IMR-90 (cell line): ENCODE measurements around the gene PAFAH1B1. TPM values are rescaled to one million over a fixed set of nuclear protein-coding genes. Genes with fewer than 3 reads are reported as not detected.

Source experiments
- ATAC-seq: fragments of 200-7000 bp; cut with Tn5 transposase; 2 replicates; pipeline ENCODE4 v1.9.1; 2020; ENCODE audit warnings: low read depth, mild to moderate bottlenecking, moderate library complexity
- BruUV-seq: library from RNA; stranded (reverse); fragments of 400-500 nt; replicated peaks from 2 replicates; lab custom pipeline; 2021; lab: Mats Ljungman, UMichigan
- CTCF ChIA-PET: fragments of 300-600 bp; formaldehyde crosslinking; extraction: SDS; loops from one replicate; lab custom pipeline; 2021; ENCODE audit warnings: antibody characterized with exemption; lab: Yijun Ruan, JAX
- POLR2A ChIA-PET: fragments of 300-600 bp; sonication (Branson Sonifier 250); formaldehyde crosslinking; loops from one replicate; lab custom pipeline; 2022; ENCODE audit warnings: antibody characterized with exemption; ENCODE audit not compliant: unreplicated experiment; lab: Charles Lee
- DNase-seq: peaks from one replicate; pipeline ENCODE4 v3.0.0; 2013
- H2AFZ ChIP-seq: replicated peaks from 2 replicates; pipeline ENCODE3; 2013; ENCODE audit warnings: low read length, mild to moderate bottlenecking; ENCODE audit not compliant: poor library complexity
- H2AK5ac ChIP-seq: 2 replicates; pipeline ENCODE4 v1.6.1; 2013; ENCODE audit warnings: low read depth, low read length, inconsistent platforms
- H2AK9ac ChIP-seq: replicated peaks from 2 replicates; pipeline ENCODE3; 2013; ENCODE audit warnings: mild to moderate bottlenecking, low read depth, low read length, moderate library complexity; ENCODE audit not compliant: poor library complexity
- H2BK120ac ChIP-seq: 2 replicates; pipeline ENCODE4 v1.6.1; 2013; ENCODE audit warnings: low read depth, low read length, inconsistent platforms
- H2BK15ac ChIP-seq: 3 replicates; pipeline ENCODE4 v1.6.1; 2013; ENCODE audit warnings: low read depth, low read length, inconsistent platforms
- H2BK20ac ChIP-seq: 2 replicates; pipeline ENCODE4 v1.6.1; 2013; ENCODE audit warnings: low read depth, mild to moderate bottlenecking, inconsistent platforms, low read length, moderate library complexity
- H2BK5ac ChIP-seq: 2 replicates; pipeline ENCODE4 v1.6.1; 2013; ENCODE audit warnings: mild to moderate bottlenecking, low read depth, low read length, inconsistent platforms; ENCODE audit not compliant: poor library complexity, severe bottlenecking
- H3K14ac ChIP-seq: replicated peaks from 2 replicates; pipeline ENCODE4 v1.6.1; 2013; ENCODE audit warnings: low read depth, low read length, inconsistent platforms
- H3K18ac ChIP-seq: 2 replicates; pipeline ENCODE4 v1.6.1; 2013; ENCODE audit warnings: low read depth, low read length, control low read depth
- H3K23ac ChIP-seq: 2 replicates; pipeline ENCODE4 v1.6.1; 2013; ENCODE audit warnings: low read depth, low read length, inconsistent platforms
- H3K27ac ChIP-seq: 2 replicates; pipeline ENCODE4 v1.5.1; 2013; ENCODE audit warnings: mild to moderate bottlenecking, control low read depth, low read length; ENCODE audit not compliant: insufficient read depth
- H3K27me3 ChIP-seq: 2 replicates; pipeline ENCODE4 v1.6.1; 2013; ENCODE audit warnings: low read length; ENCODE audit not compliant: control insufficient read depth, insufficient read depth
- H3K36me3 ChIP-seq: 2 replicates; pipeline ENCODE4 v1.6.1; 2013; ENCODE audit warnings: low read length, mixed read lengths; ENCODE audit not compliant: control insufficient read depth, insufficient read depth
- H3K4ac ChIP-seq: 2 replicates; pipeline ENCODE4 v1.6.1; 2013; ENCODE audit warnings: low read depth, low read length, inconsistent platforms
- H3K4me1 ChIP-seq: 2 replicates; pipeline ENCODE4 v1.6.1; 2013; ENCODE audit warnings: low read length, mixed read lengths; ENCODE audit not compliant: control insufficient read depth, insufficient read depth
- H3K4me2 ChIP-seq: 2 replicates; pipeline ENCODE4 v1.6.1; 2013; ENCODE audit warnings: low read depth, mild to moderate bottlenecking, control low read depth, low read length, moderate library complexity
- H3K4me3 ChIP-seq: 2 replicates; pipeline ENCODE4 v1.5.1; 2013; ENCODE audit warnings: low read depth, mild to moderate bottlenecking, control low read depth, low read length, moderate library complexity; ENCODE audit not compliant: insufficient read depth
- H3K56ac ChIP-seq: 2 replicates; pipeline ENCODE4 v1.6.1; 2013; ENCODE audit warnings: low read length, inconsistent platforms; ENCODE audit not compliant: insufficient read depth; ENCODE audit errors: extremely low read depth
- H3K79me1 ChIP-seq, 2 experiments: 2 replicates each; pipeline ENCODE4 v1.6.1; 2013; ENCODE audit warnings: low read length in 2 of 2, inconsistent platforms in 1 of 2, low read depth in 1 of 2
- H3K9ac ChIP-seq: 2 replicates; pipeline ENCODE4 v1.6.1; 2013; ENCODE audit warnings: low read depth, low read length, control low read depth
- H3K9me1 ChIP-seq: 2 replicates; pipeline ENCODE4 v1.6.1; 2013; ENCODE audit warnings: low read length, inconsistent platforms; ENCODE audit not compliant: insufficient read depth
- H3K9me3 ChIP-seq: 2 replicates; pipeline ENCODE4 v1.6.1; 2013; ENCODE audit warnings: low read length; ENCODE audit not compliant: control insufficient read depth, insufficient read depth
- H4K20me1 ChIP-seq: 2 replicates; pipeline ENCODE4 v1.6.1; 2013; ENCODE audit warnings: low read length, inconsistent platforms; ENCODE audit not compliant: insufficient read depth
- H4K5ac ChIP-seq: 2 replicates; pipeline ENCODE4 v1.6.1; 2013; ENCODE audit warnings: mild to moderate bottlenecking, low read depth, low read length, control low read depth
- H4K8ac ChIP-seq, 2 experiments: 2 replicates each; pipeline ENCODE4 v1.6.1; 2013; ENCODE audit warnings: low read depth in 2 of 2, low read length in 2 of 2, control low read depth in 1 of 2, inconsistent platforms in 1 of 2
- H4K91ac ChIP-seq: 2 replicates; pipeline ENCODE4 v1.6.1; 2013; ENCODE audit warnings: low read depth, low read length, inconsistent platforms; ENCODE audit not compliant: insufficient read depth
- CEBPB ChIP-seq: IDR thresholded peaks from 2 replicates; pipeline ENCODE4 v1.6.1; 2012; ENCODE audit warnings: low read depth, low read length, improper control_type of control experiment
- CTCF ChIP-seq: conservative IDR thresholded peaks from 2 replicates; pipeline ENCODE4 v1.5.1; 2012; ENCODE audit warnings: mild to moderate bottlenecking, low read depth, low read length, improper control_type of control experiment
- ELK1 ChIP-seq: fragments of 150-350 bp; IDR thresholded peaks from 2 replicates; pipeline ENCODE4 v1.6.1; 2016; ENCODE audit warnings: low read depth, mild to moderate bottlenecking, low read length, moderate library complexity, borderline replicate concordance
- FOS ChIP-seq: fragments of 150-350 bp; IDR thresholded peaks from 2 replicates; pipeline ENCODE4 v1.6.1; 2016; ENCODE audit warnings: low read depth, low read length
- MAFK ChIP-seq: IDR thresholded peaks from 2 replicates; pipeline ENCODE4 v1.6.1; 2012; ENCODE audit warnings: low read depth, low read length, improper control_type of control experiment
- MAZ ChIP-seq: IDR thresholded peaks from 2 replicates; pipeline ENCODE4 v1.6.1; 2012; ENCODE audit warnings: low read depth, mild to moderate bottlenecking, low read length, improper control_type of control experiment, moderate library complexity, borderline replicate concordance
- NFE2L2 ChIP-seq: fragments of 150-350 bp; IDR thresholded peaks from 2 replicates; pipeline ENCODE4 v1.6.1; 2016; ENCODE audit warnings: low read depth, mild to moderate bottlenecking, low read length
- RCOR1 ChIP-seq: IDR thresholded peaks from 2 replicates; pipeline ENCODE4 v1.6.1; 2012; ENCODE audit warnings: mild to moderate bottlenecking, low read length, improper control_type of control experiment; ENCODE audit not compliant: insufficient replicate concordance
- WGBS, 2 experiments: methylation state at CpG; one replicate each; pipeline versions ENCODE4 v1.1.5 to v1.1.7; 2013; ENCODE audit warnings: missing lambda C conversion rate in 2 of 2; ENCODE audit not compliant: insufficient read length in 1 of 2; ENCODE audit errors: extremely low coverage in 2 of 2; 5-methylcytosine and 5-hydroxymethylcytosine counted together
- dilution Hi-C: fragments of 300-500 bp; cut with HindIII; formaldehyde crosslinking; loops from one replicate; pipeline ENCODE4 v1.14.3; 2018; ENCODE audit warnings: low sequenced_read_pairs; ENCODE audit not compliant: unreplicated experiment
- in situ Hi-C: fragments of 300-500 bp; cut with MboI; formaldehyde crosslinking; loops from 3 replicates; pipeline ENCODE4 v1.14.3; 2019; ENCODE audit warnings: low sequenced_read_pairs, inconsistent platforms, mixed read lengths
- intact Hi-C: fragments of 100-400 bp; cut with micrococcal nuclease; formaldehyde crosslinking; loops from 2 replicates; pipeline ENCODE4 v1.10.0; 2022
- polyA plus RNA-seq, 3 experiments: library from polyadenylated mRNA; depleted of rRNA; stranded (reverse); fragments of >200 nt; gene quantifications; 2 replicates each; pipeline ENCODE4 v1.2.3, GENCODE V29; 2012; ENCODE audit warnings: low replicate concordance in 1 of 3
- total RNA-seq: library from RNA; depleted of rRNA; stranded (reverse); fragments of >200 nt; gene quantifications from 2 replicates; pipeline ENCODE4 v1.2.3, GENCODE V29; 2012

PAFAH1B1 gene
- total and polyA plus RNA-seq, 2 of the 4 experiments (the other 2 are of a cell fraction), result 64.5 to 127 TPM

- no peak overlapping the region for H2BK20ac ChIP-seq
- H3K9ac ChIP-seq, result no peak overlapping the region
- dilution Hi-C loops (no loop called here), in situ Hi-C loops (no loop called here), intact Hi-C loops (no loop called here)
- H3K18ac ChIP-seq, result no peak overlapping the region
- H3K14ac ChIP-seq, result no peak overlapping the region
- no TSS peak for BruUV-seq
- no peak overlapping the region for H3K4me2 ChIP-seq
- no peaks in the 10 kb centered on the region for H3K9me3 ChIP-seq
- peaks cover 11 to 76% of the 10 kb centered on the region in 2 experiments for H3K79me1 ChIP-seq
- H4K20me1 ChIP-seq, result peaks cover 67% of the 10 kb centered on the region
- H4K8ac ChIP-seq, result no peak overlapping the region
- H4K91ac ChIP-seq, result no peak overlapping the region
- peak overlapping the region; percentile 79 for H2AK9ac ChIP-seq
- DNase-seq (no peak), ATAC-seq (no peak)
- no peak overlapping the region for H2BK120ac ChIP-seq
- 70% methylated on average over 5 of the region's 10 CpGs; no CpG with 5 or more reads in 1 of the 2 experiments for WGBS, 2 experiments
- no peak overlapping the region for H3K27ac ChIP-seq
- ChIA-PET CTCF (interaction anchor here (0.8 kb wide), 1 partner anchor 13 kb away, joined by 3 read pairs; no protein-coding TSS in a partner anchor), POLR2A (interaction anchor here (0.6 kb wide), 1 partner anchor 18 kb away, joined by 3 read pairs; no protein-coding TSS in a partner anchor)
- no peak overlapping the region for H2BK15ac ChIP-seq
- no peak overlapping the region for H3K4me3 ChIP-seq
- H3K9me1 ChIP-seq, result peaks cover 22% of the 10 kb centered on the region
- H4K5ac ChIP-seq, result no peak overlapping the region
- H2AK5ac ChIP-seq, result no peak overlapping the region
- no peaks in the 10 kb centered on the region for H3K27me3 ChIP-seq
- H3K23ac ChIP-seq, result no peak overlapping the region
- no peak overlapping the region for H3K4ac ChIP-seq
- no peak overlapping the region for H2BK5ac ChIP-seq
- peak overlapping the region; percentile 26 for H2AFZ ChIP-seq
- H3K4me1 ChIP-seq, result peaks cover 31% of the 10 kb centered on the region
- H3K56ac ChIP-seq, result no peak overlapping the region
- TF ChIP-seq MAFK (no peak), CEBPB (no peak), CTCF (no peak), MAZ (no peak), NFE2L2 (no peak), RCOR1 (no peak), FOS (no peak), ELK1 (no peak)
- H3K36me3 ChIP-seq, result no peaks in the 10 kb centered on the region; the same call in 1 of the 2 replicates
These were observed 115.8 kb downstream of the PAFAH1B1 start for GRCh38 chr17:2709183-2709661.
